Measurements from ENCODE around the gene RANBP9. TPM values are rescaled to one million over a fixed set of nuclear protein-coding genes. Genes with fewer than 3 reads are reported as not detected.

Gene RANBP9
- total RNA-seq, 4 donors from 2014 or later: 29.3 to 57.1 (median 42.4) TPM

DNA sequence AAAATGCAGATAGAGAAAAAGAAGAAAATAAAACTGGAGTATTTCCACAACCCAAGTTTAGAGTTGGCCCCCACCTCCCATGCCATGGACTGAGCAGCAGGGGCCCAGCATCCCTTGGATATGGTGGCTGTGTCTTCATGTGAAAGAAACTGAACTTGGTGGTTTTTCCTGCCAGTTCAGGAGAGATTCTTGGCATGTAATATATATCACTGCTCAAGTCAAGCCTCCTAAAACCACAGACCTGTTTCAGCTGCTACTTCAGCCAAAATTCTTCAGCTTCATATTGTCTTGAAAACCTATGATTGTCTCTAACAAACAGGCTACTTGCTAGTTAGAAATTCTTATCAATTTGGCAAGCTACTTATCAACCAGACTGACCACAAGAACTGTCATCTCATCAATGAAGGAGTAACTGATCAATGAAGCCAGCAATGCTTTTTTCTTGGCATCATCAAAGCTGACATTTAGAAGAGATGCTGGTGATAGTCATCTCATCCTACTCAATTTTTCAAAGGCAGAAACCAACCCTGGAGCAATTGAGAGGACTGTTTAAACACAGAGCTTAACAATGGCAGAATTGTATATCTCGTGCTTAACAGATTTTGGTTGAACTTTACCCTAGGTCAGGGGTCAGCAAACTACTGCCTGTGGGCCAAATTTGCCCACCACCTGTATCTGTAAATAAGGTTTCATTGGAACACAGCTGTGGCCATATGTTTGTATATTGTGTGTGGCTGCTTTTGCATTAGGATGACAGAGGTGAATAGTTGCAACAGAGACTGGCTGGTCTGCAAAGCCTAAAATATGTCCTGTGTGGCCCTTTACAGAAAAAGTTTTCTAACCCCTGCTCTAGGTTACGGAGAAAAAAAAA is 106.9 kb downstream of the RANBP9 start:
- WGBS: 85% methylated on average over 2 of the region's 2 CpGs
- Histone ChIP-seq H3K36me3 (peaks cover 15 to 72% (median 52%) of the 10 kb centered on the region in 4 donors), H3K27ac (replicated peaks in 1 of 4) (no peak overlapping the region)

DNA sequence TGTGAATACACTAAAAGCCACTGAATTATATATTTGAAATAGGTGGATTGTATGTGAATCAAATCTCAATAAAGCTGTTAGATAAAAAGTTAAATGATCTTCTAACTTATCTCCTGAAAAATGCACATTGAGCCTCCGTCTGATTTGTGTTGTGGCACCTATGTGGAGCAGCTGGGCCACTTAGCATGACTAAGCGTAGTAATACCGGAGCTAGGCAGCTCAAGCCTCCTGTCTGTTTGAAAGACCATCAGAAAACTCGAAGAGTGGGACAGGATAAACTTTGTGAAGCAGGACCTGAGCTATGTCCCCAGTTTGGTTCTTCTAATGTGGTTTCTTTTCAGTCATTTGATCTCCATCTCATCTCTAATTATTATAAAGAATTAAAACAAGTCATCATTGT is 107.5 kb downstream of the RANBP9 start:
- Histone ChIP-seq H3K27ac (replicated peaks in 1 of 4) (no peak overlapping the region), H3K4me3 (no peak overlapping the region), H3K36me3 (peaks cover 16 to 79% (median 55%) of the 10 kb centered on the region in 4 donors), H3K27me3 (no peaks in the 10 kb centered on the region), H3K4me1 (no peaks in the 10 kb centered on the region), H3K9me3 (no peaks in the 10 kb centered on the region)
- TF ChIP-seq POLR2AphosphoS5 (IDR thresholded peaks at IDR 0.05): no peak
- no peak for TF ChIP-seq POLR2A (IDR thresholded peaks at IDR 0.05; ENCODE audit: low read depth)
- TF ChIP-seq, protein P1, sequence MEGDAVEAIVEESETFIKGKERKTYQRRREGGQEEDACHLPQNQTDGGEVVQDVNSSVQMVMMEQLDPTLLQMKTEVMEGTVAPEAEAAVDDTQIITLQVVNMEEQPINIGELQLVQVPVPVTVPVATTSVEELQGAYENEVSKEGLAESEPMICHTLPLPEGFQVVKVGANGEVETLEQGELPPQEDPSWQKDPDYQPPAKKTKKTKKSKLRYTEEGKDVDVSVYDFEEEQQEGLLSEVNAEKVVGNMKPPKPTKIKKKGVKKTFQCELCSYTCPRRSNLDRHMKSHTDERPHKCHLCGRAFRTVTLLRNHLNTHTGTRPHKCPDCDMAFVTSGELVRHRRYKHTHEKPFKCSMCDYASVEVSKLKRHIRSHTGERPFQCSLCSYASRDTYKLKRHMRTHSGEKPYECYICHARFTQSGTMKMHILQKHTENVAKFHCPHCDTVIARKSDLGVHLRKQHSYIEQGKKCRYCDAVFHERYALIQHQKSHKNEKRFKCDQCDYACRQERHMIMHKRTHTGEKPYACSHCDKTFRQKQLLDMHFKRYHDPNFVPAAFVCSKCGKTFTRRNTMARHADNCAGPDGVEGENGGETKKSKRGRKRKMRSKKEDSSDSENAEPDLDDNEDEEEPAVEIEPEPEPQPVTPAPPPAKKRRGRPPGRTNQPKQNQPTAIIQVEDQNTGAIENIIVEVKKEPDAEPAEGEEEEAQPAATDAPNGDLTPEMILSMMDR (IDR thresholded peaks at IDR 0.05): no peak
- TF ChIP-seq EP300 (IDR thresholded peaks at IDR 0.05): no peak
- intact Hi-C loops (cut with DNase I): no loop called here
- no peak for DNase-seq (ENCODE audit: extremely low spot score)
- 86% methylated on average over 4 of the region's 4 CpGs for WGBS

More for the DNA sequence above, 106.9 kb downstream of the RANBP9 start:
- Histone ChIP-seq H3K4me1 (no peaks in the 10 kb centered on the region), H3K9me3 (no peaks in the 10 kb centered on the region), H3K4me3 (no peak overlapping the region), H3K27me3 (no peaks in the 10 kb centered on the region)
- TF ChIP-seq EP300 (IDR thresholded peaks at IDR 0.05) (no peak), POLR2A (IDR thresholded peaks at IDR 0.05; ENCODE audit: low read depth) (no peak), POLR2AphosphoS5 (IDR thresholded peaks at IDR 0.05) (no peak)
- TF ChIP-seq, protein P1 (IDR thresholded peaks at IDR 0.05): no peak
- intact Hi-C loops (cut with DNase I): no loop called here
- no peak for DNase-seq (ENCODE audit: extremely low spot score)

DNA sequence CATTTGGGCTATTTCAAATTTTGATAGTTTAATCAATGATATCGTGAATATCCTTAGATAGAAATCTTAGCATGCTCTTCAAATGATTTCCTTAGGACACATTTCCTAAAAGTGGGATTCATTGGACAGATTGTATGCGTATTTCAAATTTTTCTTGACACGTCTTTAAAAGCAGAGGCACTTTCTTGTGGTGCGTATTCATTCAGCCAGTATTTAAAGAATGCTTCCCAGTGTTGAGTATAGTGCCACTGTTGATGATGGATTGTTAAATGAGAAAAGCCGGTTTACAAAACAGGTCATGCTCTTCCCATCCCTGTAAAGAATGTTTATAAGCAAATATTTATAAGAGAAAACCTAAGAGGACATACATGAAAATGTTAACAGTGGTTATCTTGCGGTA is 111.6 kb downstream of the RANBP9 start:
- Histone ChIP-seq H3K9me3 (no peaks in the 10 kb centered on the region), H3K4me3 (no peak overlapping the region), H3K36me3 (peaks cover 44 to 94% (median 77%) of the 10 kb centered on the region in 4 donors), H3K27ac (replicated peaks in 1 of 4) (no peak overlapping the region), H3K4me1 (no peaks in the 10 kb centered on the region), H3K27me3 (no peaks in the 10 kb centered on the region)
- TF ChIP-seq, protein P1 (IDR thresholded peaks at IDR 0.05): no peak
- TF ChIP-seq POLR2A (IDR thresholded peaks at IDR 0.05; ENCODE audit: low read depth) (no peak), EP300 (IDR thresholded peaks at IDR 0.05) (no peak), POLR2AphosphoS5 (IDR thresholded peaks at IDR 0.05) (no peak)
- WGBS: 80% methylated on average over 6 of the region's 6 CpGs
- intact Hi-C loops (cut with DNase I): no loop called here
- DNase-seq (ENCODE audit: extremely low spot score): no peak

DNA sequence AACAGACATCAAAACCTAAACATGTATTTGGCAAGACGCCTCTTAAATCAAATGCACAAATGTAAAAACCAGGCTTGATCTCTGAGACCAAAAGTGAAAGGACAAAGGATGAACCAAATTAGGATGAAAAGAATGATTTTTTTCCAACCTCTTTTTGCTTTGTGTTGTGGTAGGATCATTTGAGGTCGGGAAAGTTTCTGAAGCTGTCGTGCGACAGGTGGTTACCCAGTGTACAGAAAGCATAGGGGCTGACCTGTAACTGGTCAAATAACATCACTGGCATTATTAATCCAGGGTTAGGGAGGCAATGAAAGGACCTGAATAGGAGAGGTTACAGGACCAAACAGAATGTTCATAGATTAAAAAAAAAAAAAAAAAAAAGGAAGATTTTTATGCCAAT is 114.6 kb downstream of the RANBP9 start:
- WGBS: 94% methylated on average over 4 of the region's 4 CpGs
- TF ChIP-seq EP300 (IDR thresholded peaks at IDR 0.05) (no peak), POLR2AphosphoS5 (IDR thresholded peaks at IDR 0.05) (no peak), POLR2A (IDR thresholded peaks at IDR 0.05; ENCODE audit: low read depth) (no peak)
- TF ChIP-seq, protein P1 (IDR thresholded peaks at IDR 0.05): no peak
- no peak overlapping the region for H3K27ac ChIP-seq (replicated peaks in 1 of 4)
- peaks cover 42 to 100% (median 84%) of the 10 kb centered on the region in 4 donors for H3K36me3 ChIP-seq
- no peak for DNase-seq (ENCODE audit: extremely low spot score)
- no peaks in the 10 kb centered on the region for H3K9me3 ChIP-seq
- H3K4me1 ChIP-seq: no peaks in the 10 kb centered on the region
- intact Hi-C loops (cut with DNase I): no loop called here
- no peaks in the 10 kb centered on the region for H3K27me3 ChIP-seq
- H3K4me3 ChIP-seq: no peak overlapping the region

All from esophagus muscularis mucosa (tissue), 4 donors.